H1 (cell line): Measurements from ENCODE around the gene TRIM44. TPM values are rescaled to one million over a fixed set of nuclear protein-coding genes. Genes with fewer than 3 reads are reported as not detected.

Experiments used
- CHD2 ChIP-seq: IDR thresholded peaks from 2 replicates; pipeline ENCODE4 v1.6.1; 2012; ENCODE audit warnings: low read length, improper control_type of control experiment
- KDM4A ChIP-seq: IDR thresholded peaks from one replicate; pipeline ENCODE4 v1.7.1; 2012; ENCODE audit warnings: low read depth, mild to moderate bottlenecking, moderate library complexity, low read length, inconsistent platforms; ENCODE audit not compliant: severe bottlenecking
- KDM5A ChIP-seq: fragments of 200-600 bp; IDR thresholded peaks from 2 replicates; pipeline ENCODE4 v1.7.1; 2012; ENCODE audit warnings: mild to moderate bottlenecking, low read length, inconsistent platforms, mixed read lengths
- POU5F1 ChIP-seq: IDR thresholded peaks from 2 replicates; pipeline ENCODE4 v1.6.1; 2011; ENCODE audit warnings: low read depth, mild to moderate bottlenecking, low read length, moderate library complexity
- RXRA ChIP-seq: IDR thresholded peaks from 2 replicates; pipeline ENCODE4 v1.6.1; 2011; ENCODE audit warnings: low read depth, mild to moderate bottlenecking, low read length, moderate library complexity; ENCODE audit not compliant: insufficient read depth
- TAF7 ChIP-seq: optimal IDR thresholded peaks from 2 replicates; pipeline ENCODE3; 2011; ENCODE audit warnings: low read depth, mild to moderate bottlenecking, inconsistent platforms, low read length, moderate library complexity, borderline replicate concordance
- polyA plus RNA-seq, 7 experiments: library from polyadenylated mRNA; depleted of rRNA in 3 of 7; stranded (reverse) in 5 of 7; unstranded in 2 of 7; fragments of >200 nt in 5 of 7; fragments of 200-250 nt in 2 of 7; gene quantifications; 1 replicate in 5 of 7; 2 replicates in 1 of 7; 4 replicates in 1 of 7; pipeline versions ENCODE4 v1.2.1 to v1.2.3, GENCODE V29; 2011 to 2013; ENCODE audit warnings: missing spikeins in 2 of 7, mixed read lengths in 2 of 7
- total RNA-seq: library from RNA; stranded (reverse); fragmentation: NEBNext Ultra II Directional; extraction: Animal tissue kit (Norgen Biotek cat#: 25700); gene quantifications from 2 replicates; pipeline ENCODE4 v1.2.1, GENCODE V29; 2021
- TF ChIP-seq, protein P1 (sequence below): fragments of 300-600 bp; sonication (generic); IDR thresholded peaks from 2 replicates; pipeline ENCODE4 v1.7.1; 2012; ENCODE audit warnings: low read length, moderate library complexity, mild to moderate bottlenecking, inconsistent platforms; ENCODE audit not compliant: insufficient replicate concordance
- TF ChIP-seq, protein P2 (sequence below): IDR thresholded peaks from 2 replicates; pipeline ENCODE4 v1.6.1; 2011; ENCODE audit warnings: low read length, improper control_type of control experiment

TRIM44 gene
- total and polyA plus RNA-seq, 2 of the 8 experiments (the other 6 are each of a cell fraction or from before 2014, with no cell fraction given), result 13.9 to 34.4 TPM

DNA sequence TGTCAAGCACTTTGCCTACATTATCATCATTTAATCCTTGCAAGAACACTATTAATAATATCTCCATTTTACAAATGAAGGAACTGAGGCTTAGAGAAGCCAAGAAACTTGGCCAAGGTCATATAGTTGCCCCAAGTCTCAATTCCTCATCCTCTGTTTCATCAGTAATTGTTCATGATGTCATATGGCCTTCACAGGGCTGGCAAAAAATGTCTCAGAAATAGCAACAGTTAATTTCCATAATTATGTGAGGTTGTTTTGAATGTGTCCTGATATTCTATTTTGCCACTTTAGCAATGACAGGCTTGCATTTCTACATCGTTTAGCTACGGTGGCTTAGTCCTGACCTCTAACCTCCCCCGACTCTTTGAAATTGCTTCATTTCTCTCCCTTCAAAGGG, 20.6 kb upstream of the TRIM44 start (continued):
- TF ChIP-seq, protein P1, sequence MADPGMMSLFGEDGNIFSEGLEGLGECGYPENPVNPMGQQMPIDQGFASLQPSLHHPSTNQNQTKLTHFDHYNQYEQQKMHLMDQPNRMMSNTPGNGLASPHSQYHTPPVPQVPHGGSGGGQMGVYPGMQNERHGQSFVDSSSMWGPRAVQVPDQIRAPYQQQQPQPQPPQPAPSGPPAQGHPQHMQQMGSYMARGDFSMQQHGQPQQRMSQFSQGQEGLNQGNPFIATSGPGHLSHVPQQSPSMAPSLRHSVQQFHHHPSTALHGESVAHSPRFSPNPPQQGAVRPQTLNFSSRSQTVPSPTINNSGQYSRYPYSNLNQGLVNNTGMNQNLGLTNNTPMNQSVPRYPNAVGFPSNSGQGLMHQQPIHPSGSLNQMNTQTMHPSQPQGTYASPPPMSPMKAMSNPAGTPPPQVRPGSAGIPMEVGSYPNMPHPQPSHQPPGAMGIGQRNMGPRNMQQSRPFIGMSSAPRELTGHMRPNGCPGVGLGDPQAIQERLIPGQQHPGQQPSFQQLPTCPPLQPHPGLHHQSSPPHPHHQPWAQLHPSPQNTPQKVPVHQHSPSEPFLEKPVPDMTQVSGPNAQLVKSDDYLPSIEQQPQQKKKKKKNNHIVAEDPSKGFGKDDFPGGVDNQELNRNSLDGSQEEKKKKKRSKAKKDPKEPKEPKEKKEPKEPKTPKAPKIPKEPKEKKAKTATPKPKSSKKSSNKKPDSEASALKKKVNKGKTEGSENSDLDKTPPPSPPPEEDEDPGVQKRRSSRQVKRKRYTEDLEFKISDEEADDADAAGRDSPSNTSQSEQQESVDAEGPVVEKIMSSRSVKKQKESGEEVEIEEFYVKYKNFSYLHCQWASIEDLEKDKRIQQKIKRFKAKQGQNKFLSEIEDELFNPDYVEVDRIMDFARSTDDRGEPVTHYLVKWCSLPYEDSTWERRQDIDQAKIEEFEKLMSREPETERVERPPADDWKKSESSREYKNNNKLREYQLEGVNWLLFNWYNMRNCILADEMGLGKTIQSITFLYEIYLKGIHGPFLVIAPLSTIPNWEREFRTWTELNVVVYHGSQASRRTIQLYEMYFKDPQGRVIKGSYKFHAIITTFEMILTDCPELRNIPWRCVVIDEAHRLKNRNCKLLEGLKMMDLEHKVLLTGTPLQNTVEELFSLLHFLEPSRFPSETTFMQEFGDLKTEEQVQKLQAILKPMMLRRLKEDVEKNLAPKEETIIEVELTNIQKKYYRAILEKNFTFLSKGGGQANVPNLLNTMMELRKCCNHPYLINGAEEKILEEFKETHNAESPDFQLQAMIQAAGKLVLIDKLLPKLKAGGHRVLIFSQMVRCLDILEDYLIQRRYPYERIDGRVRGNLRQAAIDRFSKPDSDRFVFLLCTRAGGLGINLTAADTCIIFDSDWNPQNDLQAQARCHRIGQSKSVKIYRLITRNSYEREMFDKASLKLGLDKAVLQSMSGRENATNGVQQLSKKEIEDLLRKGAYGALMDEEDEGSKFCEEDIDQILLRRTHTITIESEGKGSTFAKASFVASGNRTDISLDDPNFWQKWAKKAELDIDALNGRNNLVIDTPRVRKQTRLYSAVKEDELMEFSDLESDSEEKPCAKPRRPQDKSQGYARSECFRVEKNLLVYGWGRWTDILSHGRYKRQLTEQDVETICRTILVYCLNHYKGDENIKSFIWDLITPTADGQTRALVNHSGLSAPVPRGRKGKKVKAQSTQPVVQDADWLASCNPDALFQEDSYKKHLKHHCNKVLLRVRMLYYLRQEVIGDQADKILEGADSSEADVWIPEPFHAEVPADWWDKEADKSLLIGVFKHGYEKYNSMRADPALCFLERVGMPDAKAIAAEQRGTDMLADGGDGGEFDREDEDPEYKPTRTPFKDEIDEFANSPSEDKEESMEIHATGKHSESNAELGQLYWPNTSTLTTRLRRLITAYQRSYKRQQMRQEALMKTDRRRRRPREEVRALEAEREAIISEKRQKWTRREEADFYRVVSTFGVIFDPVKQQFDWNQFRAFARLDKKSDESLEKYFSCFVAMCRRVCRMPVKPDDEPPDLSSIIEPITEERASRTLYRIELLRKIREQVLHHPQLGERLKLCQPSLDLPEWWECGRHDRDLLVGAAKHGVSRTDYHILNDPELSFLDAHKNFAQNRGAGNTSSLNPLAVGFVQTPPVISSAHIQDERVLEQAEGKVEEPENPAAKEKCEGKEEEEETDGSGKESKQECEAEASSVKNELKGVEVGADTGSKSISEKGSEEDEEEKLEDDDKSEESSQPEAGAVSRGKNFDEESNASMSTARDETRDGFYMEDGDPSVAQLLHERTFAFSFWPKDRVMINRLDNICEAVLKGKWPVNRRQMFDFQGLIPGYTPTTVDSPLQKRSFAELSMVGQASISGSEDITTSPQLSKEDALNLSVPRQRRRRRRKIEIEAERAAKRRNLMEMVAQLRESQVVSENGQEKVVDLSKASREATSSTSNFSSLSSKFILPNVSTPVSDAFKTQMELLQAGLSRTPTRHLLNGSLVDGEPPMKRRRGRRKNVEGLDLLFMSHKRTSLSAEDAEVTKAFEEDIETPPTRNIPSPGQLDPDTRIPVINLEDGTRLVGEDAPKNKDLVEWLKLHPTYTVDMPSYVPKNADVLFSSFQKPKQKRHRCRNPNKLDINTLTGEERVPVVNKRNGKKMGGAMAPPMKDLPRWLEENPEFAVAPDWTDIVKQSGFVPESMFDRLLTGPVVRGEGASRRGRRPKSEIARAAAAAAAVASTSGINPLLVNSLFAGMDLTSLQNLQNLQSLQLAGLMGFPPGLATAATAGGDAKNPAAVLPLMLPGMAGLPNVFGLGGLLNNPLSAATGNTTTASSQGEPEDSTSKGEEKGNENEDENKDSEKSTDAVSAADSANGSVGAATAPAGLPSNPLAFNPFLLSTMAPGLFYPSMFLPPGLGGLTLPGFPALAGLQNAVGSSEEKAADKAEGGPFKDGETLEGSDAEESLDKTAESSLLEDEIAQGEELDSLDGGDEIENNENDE, result no peak
- no peak for TF ChIP-seq KDM5A
- no peak for TF ChIP-seq POU5F1
- no peak for TF ChIP-seq KDM4A
- TF ChIP-seq TAF7, result no peak
- TF ChIP-seq, protein P2, sequence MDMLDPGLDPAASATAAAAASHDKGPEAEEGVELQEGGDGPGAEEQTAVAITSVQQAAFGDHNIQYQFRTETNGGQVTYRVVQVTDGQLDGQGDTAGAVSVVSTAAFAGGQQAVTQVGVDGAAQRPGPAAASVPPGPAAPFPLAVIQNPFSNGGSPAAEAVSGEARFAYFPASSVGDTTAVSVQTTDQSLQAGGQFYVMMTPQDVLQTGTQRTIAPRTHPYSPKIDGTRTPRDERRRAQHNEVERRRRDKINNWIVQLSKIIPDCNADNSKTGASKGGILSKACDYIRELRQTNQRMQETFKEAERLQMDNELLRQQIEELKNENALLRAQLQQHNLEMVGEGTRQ, result no peak
- TF ChIP-seq RXRA, result no peak
- no peak for TF ChIP-seq CHD2
